ENCODE results near the gene TRIO.

TRIO gene

GRCh38 chr5:14342306-14342705 is 199.2 kb downstream of the TRIO start:
- Histone ChIP-seq H3K79me2 (ENCODE audit: control insufficient read depth, low read length) (no peaks in the 10 kb centered on the region), H4K20me1 (ENCODE audit: control insufficient read depth, insufficient read depth, low read depth, low read length) (0 out of 2 replicates have a peak, but pooled peaks cover 2% of the 10 kb centered on the region), H3K27ac (ENCODE audit: low read depth, low read length) (peak overlapping the region; percentile 48), H3K36me3 (ENCODE audit: control insufficient read depth, low read length) (peaks cover 3% of the 10 kb centered on the region; the same call in 1 of the 2 replicates), H3K4me1 (ENCODE audit: control insufficient read depth, low read length) (peaks cover 47% of the 10 kb centered on the region), H3K4me2 (ENCODE audit: low read length) (peak overlapping the region; percentile 52), H3K9me2 (replicated peaks; ENCODE audit: control insufficient read depth, low read length) (no peaks in the 10 kb centered on the region), H3K4me3 (ENCODE audit: low read length) (peak overlapping the region; percentile 31), H3F3A (ENCODE audit: control insufficient read depth, insufficient read depth) (no peaks in the 10 kb centered on the region; the same call in 1 of the 2 replicates), H3K27me3 (ENCODE audit: control insufficient read depth, low read length) (no peaks in the 10 kb centered on the region), H3K9me3 (ENCODE audit: control insufficient read depth, insufficient read depth, low read length) (no peaks in the 10 kb centered on the region)
- no peak for TF ChIP-seq EZH2phosphoT487 (IDR thresholded peaks at IDR 0.05; ENCODE audit: borderline replicate concordance, low read length)
- TF ChIP-seq, protein P1, sequence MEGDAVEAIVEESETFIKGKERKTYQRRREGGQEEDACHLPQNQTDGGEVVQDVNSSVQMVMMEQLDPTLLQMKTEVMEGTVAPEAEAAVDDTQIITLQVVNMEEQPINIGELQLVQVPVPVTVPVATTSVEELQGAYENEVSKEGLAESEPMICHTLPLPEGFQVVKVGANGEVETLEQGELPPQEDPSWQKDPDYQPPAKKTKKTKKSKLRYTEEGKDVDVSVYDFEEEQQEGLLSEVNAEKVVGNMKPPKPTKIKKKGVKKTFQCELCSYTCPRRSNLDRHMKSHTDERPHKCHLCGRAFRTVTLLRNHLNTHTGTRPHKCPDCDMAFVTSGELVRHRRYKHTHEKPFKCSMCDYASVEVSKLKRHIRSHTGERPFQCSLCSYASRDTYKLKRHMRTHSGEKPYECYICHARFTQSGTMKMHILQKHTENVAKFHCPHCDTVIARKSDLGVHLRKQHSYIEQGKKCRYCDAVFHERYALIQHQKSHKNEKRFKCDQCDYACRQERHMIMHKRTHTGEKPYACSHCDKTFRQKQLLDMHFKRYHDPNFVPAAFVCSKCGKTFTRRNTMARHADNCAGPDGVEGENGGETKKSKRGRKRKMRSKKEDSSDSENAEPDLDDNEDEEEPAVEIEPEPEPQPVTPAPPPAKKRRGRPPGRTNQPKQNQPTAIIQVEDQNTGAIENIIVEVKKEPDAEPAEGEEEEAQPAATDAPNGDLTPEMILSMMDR (IDR thresholded peaks at IDR 0.05; ENCODE audit: low read depth, low read length, poor library complexity, severe bottlenecking): no peak

DNA sequence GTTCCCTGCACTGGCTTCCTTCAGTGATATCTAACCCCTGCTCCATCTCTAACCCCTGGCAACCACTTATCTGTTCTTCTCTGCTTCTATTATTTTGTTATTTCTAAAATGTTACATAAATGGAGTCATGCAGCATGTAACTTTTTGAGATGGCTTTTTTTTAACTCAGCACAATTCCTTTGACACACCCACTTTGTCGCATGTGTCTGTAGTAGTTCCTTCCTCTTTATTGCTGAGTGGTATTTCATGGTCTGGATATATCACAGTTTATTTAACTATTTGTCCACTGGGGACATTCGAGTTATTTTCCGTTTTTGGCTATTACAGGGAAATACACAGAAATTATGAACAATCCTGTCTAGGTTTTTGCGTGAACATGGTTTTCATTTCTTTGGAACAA is 200.2 kb downstream of the TRIO start:
- no peak overlapping the region for H3K27ac ChIP-seq (ENCODE audit: low read depth, low read length)
- H3K79me2 ChIP-seq (ENCODE audit: control insufficient read depth, low read length): no peaks in the 10 kb centered on the region
- H3K9me3 ChIP-seq (ENCODE audit: control insufficient read depth, insufficient read depth, low read length): no peaks in the 10 kb centered on the region
- no peaks in the 10 kb centered on the region for H4K20me1 ChIP-seq (ENCODE audit: control insufficient read depth, insufficient read depth, low read depth, low read length)
- no peaks in the 10 kb centered on the region; the same call in 1 of the 2 replicates for H3F3A ChIP-seq (ENCODE audit: control insufficient read depth, insufficient read depth)
- no peaks in the 10 kb centered on the region for H3K9me2 ChIP-seq (replicated peaks; ENCODE audit: control insufficient read depth, low read length)
- H3K4me3 ChIP-seq (ENCODE audit: low read length): no peak overlapping the region
- H3K4me1 ChIP-seq (ENCODE audit: control insufficient read depth, low read length): peaks cover 47% of the 10 kb centered on the region
- H3K36me3 ChIP-seq (ENCODE audit: control insufficient read depth, low read length): peaks cover 3% of the 10 kb centered on the region; the same call in 1 of the 2 replicates
- H3K27me3 ChIP-seq (ENCODE audit: control insufficient read depth, low read length): no peaks in the 10 kb centered on the region
- TF ChIP-seq, protein P1 (IDR thresholded peaks at IDR 0.05; ENCODE audit: low read depth, low read length, poor library complexity, severe bottlenecking): no peak
- TF ChIP-seq EZH2phosphoT487 (IDR thresholded peaks at IDR 0.05; ENCODE audit: borderline replicate concordance, low read length): no peak
- H3K4me2 ChIP-seq (ENCODE audit: low read length): peak overlapping the region; percentile 52

DNA sequence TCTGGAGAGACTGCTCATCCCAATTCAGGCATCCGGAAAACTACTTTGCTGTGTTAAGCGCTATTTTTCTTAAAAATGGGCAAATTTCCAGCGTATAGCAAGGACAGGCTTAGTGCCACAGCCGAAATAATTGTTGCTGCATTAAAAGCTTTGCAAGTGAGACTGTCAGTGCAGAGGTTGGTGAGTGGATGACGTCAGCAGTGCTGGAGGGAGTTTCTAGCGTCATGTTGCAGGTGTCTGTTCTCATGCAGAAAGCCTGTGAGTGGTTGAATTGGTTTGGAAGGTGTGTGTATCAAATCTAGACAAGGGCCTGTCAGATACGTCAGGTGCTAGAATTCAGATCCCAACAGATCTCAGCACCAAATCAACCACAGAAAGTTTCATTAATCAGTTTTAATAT is 204.4 kb downstream of the TRIO start:
- H3K4me2 ChIP-seq (ENCODE audit: low read length): no peak overlapping the region
- no peaks in the 10 kb centered on the region for H4K20me1 ChIP-seq (ENCODE audit: control insufficient read depth, insufficient read depth, low read depth, low read length)
- no peaks in the 10 kb centered on the region for H3K36me3 ChIP-seq (ENCODE audit: control insufficient read depth, low read length)
- H3K9me2 ChIP-seq (replicated peaks; ENCODE audit: control insufficient read depth, low read length): no peaks in the 10 kb centered on the region
- H3K27ac ChIP-seq (ENCODE audit: low read depth, low read length): no peak overlapping the region
- TF ChIP-seq, protein P1 (IDR thresholded peaks at IDR 0.05; ENCODE audit: low read depth, low read length, poor library complexity, severe bottlenecking): no peak
- TF ChIP-seq EZH2phosphoT487 (IDR thresholded peaks at IDR 0.05; ENCODE audit: borderline replicate concordance, low read length): no peak
- H3F3A ChIP-seq (ENCODE audit: control insufficient read depth, insufficient read depth): no peaks in the 10 kb centered on the region
- H3K4me3 ChIP-seq (ENCODE audit: low read length): no peak overlapping the region
- peaks cover 18% of the 10 kb centered on the region for H3K4me1 ChIP-seq (ENCODE audit: control insufficient read depth, low read length)
- no peaks in the 10 kb centered on the region for H3K9me3 ChIP-seq (ENCODE audit: control insufficient read depth, insufficient read depth, low read length)
- H3K79me2 ChIP-seq (ENCODE audit: control insufficient read depth, low read length): no peaks in the 10 kb centered on the region
- H3K27me3 ChIP-seq (ENCODE audit: control insufficient read depth, low read length): no peaks in the 10 kb centered on the region
